Caco-2 (cell line): ENCODE data around the gene PCDHB6. TPM values are rescaled to one million over a fixed set of nuclear protein-coding genes. Genes with fewer than 3 reads are reported as not detected.

Experiments used
- total RNA-seq: library from RNA; stranded (reverse); gene quantifications from 2 replicates; pipeline ENCODE4 v1.2.3, GENCODE V29; 2022

PCDHB6 gene
- total RNA-seq, 1 experiment from 2014 or later, result not detected

Other genes with a start within 250 kb of the PCDHB6 start
- gene PCDHAC1, start 223.8 kb upstream of the PCDHB6 start, total RNA-seq, result not detected in 2 replicates
- not detected in 2 replicates for gene PCDHAC2, start 183.6 kb upstream of the PCDHB6 start, total RNA-seq
- not detected in 2 replicates for gene PCDHB1, start 98.7 kb upstream of the PCDHB6 start, total RNA-seq
- 0.20 and 0.21 TPM in 2 replicates for gene PCDHB2, start 55.4 kb upstream of the PCDHB6 start, total RNA-seq
- gene PCDHB3, start 49.6 kb upstream of the PCDHB6 start, total RNA-seq, result not detected in 2 replicates
- not detected in 2 replicates for gene PCDHB4, start 28.2 kb upstream of the PCDHB6 start, total RNA-seq
- gene PCDHB5, start 14.9 kb upstream of the PCDHB6 start, total RNA-seq, result not detected in 2 replicates
- not detected in 2 replicates for gene PCDHB7, start 22.6 kb downstream of the PCDHB6 start, total RNA-seq
- not detected in 2 replicates for gene PCDHB8, start 27.7 kb downstream of the PCDHB6 start, total RNA-seq
- gene PCDHB16, start 32.3 kb downstream of the PCDHB6 start, total RNA-seq, result 0.07 TPM in 1 of 2 replicates, not detected in the other
- gene PCDHB9, start 37.1 kb downstream of the PCDHB6 start, total RNA-seq, result not detected in 2 replicates
- gene PCDHB10, start 42.3 kb downstream of the PCDHB6 start, total RNA-seq, result 0.09 TPM in 1 of 2 replicates, not detected in the other
- gene PCDHB11, start 49.6 kb downstream of the PCDHB6 start, total RNA-seq, result 0.12 TPM in 1 of 2 replicates, not detected in the other
- 0.12 TPM in 1 of 2 replicates, not detected in the other for gene PCDHB12, start 58.7 kb downstream of the PCDHB6 start, total RNA-seq
- gene PCDHB13, start 63.9 kb downstream of the PCDHB6 start, total RNA-seq, result 0.12 TPM in 1 of 2 replicates, not detected in the other
- 0.41 and 0.44 TPM in 2 replicates for gene PCDHB14, start 73.3 kb downstream of the PCDHB6 start, total RNA-seq
- gene PCDHB15, start 95.3 kb downstream of the PCDHB6 start, total RNA-seq, result 0.21 TPM in 1 of 2 replicates, not detected in the other
- 0.64 and 0.67 TPM in 2 replicates for gene SLC25A2, start 154.0 kb downstream of the PCDHB6 start, total RNA-seq
- gene TAF7, start 170.7 kb downstream of the PCDHB6 start, total RNA-seq, result 77.2 and 78.7 TPM in 2 replicates
- gene PCDHGA1, start 180.5 kb downstream of the PCDHB6 start, total RNA-seq, result 0.64 and 1.1 TPM in 2 replicates
- gene PCDHGA2, start 188.7 kb downstream of the PCDHB6 start, total RNA-seq, result 0.20 and 0.23 TPM in 2 replicates
- gene PCDHGA3, start 193.8 kb downstream of the PCDHB6 start, total RNA-seq, result 0.11 TPM in 1 of 2 replicates, not detected in the other
- 0.60 and 0.66 TPM in 2 replicates for gene PCDHGB1, start 200.0 kb downstream of the PCDHB6 start, total RNA-seq
- 0.49 and 0.54 TPM in 2 replicates for gene PCDHGA4, start 205.0 kb downstream of the PCDHB6 start, total RNA-seq
- gene PCDHGB2, start 209.9 kb downstream of the PCDHB6 start, total RNA-seq, result 1.00 and 1.3 TPM in 2 replicates
- gene PCDHGA5, start 214.1 kb downstream of the PCDHB6 start, total RNA-seq, result 0.57 and 0.72 TPM in 2 replicates
- 0.54 and 0.60 TPM in 2 replicates for gene PCDHGB3, start 220.2 kb downstream of the PCDHB6 start, total RNA-seq
- gene PCDHGA6, start 223.8 kb downstream of the PCDHB6 start, total RNA-seq, result 0.49 and 0.79 TPM in 2 replicates
- gene PCDHGA7, start 232.7 kb downstream of the PCDHB6 start, total RNA-seq, result 0.09 and 0.43 TPM in 2 replicates
- 0.12 and 0.14 TPM in 2 replicates for gene PCDHGB4, start 237.6 kb downstream of the PCDHB6 start, total RNA-seq
- 0.14 and 0.18 TPM in 2 replicates for gene PCDHGA8, start 242.6 kb downstream of the PCDHB6 start, total RNA-seq
- 13.2 and 13.4 TPM in 2 replicates for gene PCDHGB5, start 247.9 kb downstream of the PCDHB6 start, total RNA-seq